DMS53 treated with DMSO at 0.1 percent for 48 hours (cell line): ENCODE measurements around the gene PUM1.
"Not testable (repeated sequence)": the region's sequence is repeated elsewhere in the genome, so short reads cannot be mapped to it uniquely, and the experiment has no call there.

Source experiments
- DNase-seq: peaks from one replicate; lab custom pipeline; 2025; ENCODE audit not compliant: unreplicated experiment; lab: John Stamatoyannopoulos, UW

The PUM1 gene

GRCh38 chr1:31064718-31065309 is 703 bp downstream of the PUM1 start:
- no peak for DNase-seq

GRCh38 chr1:31064111-31064717 is 1.3 kb downstream of the PUM1 start:
- no peak for DNase-seq

- DNase-seq: peak; percentile 18
These were observed 1.9 kb downstream of the PUM1 start for GRCh38 chr1:31063631-31064030.

GRCh38 chr1:31062867-31063380 is 2.6 kb downstream of the PUM1 start:
- DNase-seq: no peak

GRCh38 chr1:31062162-31062866 is 3.2 kb downstream of the PUM1 start:
- peak; percentile 53 for DNase-seq

GRCh38 chr1:31058012-31058411 is 7.5 kb downstream of the PUM1 start:
- DNase-seq: no peak

GRCh38 chr1:31055953-31056352 is 9.6 kb downstream of the PUM1 start:
- no peak for DNase-seq

GRCh38 chr1:31055501-31055900 is 10.0 kb downstream of the PUM1 start:
- DNase-seq: no peak

- DNase-seq: no peak
These were observed 10.5 kb downstream of the PUM1 start for GRCh38 chr1:31054958-31055481.

- no peak for DNase-seq
These were observed 11.2 kb downstream of the PUM1 start for GRCh38 chr1:31054349-31054748.

GRCh38 chr1:31052613-31053012 is 12.9 kb downstream of the PUM1 start:
- not testable (repeated sequence) for DNase-seq

- no peak for DNase-seq
These were observed 13.9 kb downstream of the PUM1 start for GRCh38 chr1:31051611-31052010.

GRCh38 chr1:31047507-31047906 is 18.0 kb downstream of the PUM1 start:
- DNase-seq: not testable (repeated sequence)

- peak; percentile 71 for DNase-seq
These were observed 21.9 kb downstream of the PUM1 start for GRCh38 chr1:31043631-31044030.

GRCh38 chr1:31042656-31043055 is 22.9 kb downstream of the PUM1 start:
- no peak for DNase-seq

- no peak for DNase-seq
These were observed 24.0 kb downstream of the PUM1 start for GRCh38 chr1:31041529-31041928.

- peak; percentile 81 for DNase-seq
These were observed 25.5 kb downstream of the PUM1 start for GRCh38 chr1:31040038-31040437.

- DNase-seq: not testable (repeated sequence)
These were observed 26.6 kb downstream of the PUM1 start for GRCh38 chr1:31038935-31039334.

- DNase-seq: no peak
These were observed 27.2 kb downstream of the PUM1 start for GRCh38 chr1:31038360-31038759.

- no peak for DNase-seq
These were observed 28.6 kb downstream of the PUM1 start for GRCh38 chr1:31036749-31037500.

GRCh38 chr1:31033598-31033997 is 31.9 kb downstream of the PUM1 start:
- no peak for DNase-seq
